ENCODE results near the gene SAMM50.

DNA sequence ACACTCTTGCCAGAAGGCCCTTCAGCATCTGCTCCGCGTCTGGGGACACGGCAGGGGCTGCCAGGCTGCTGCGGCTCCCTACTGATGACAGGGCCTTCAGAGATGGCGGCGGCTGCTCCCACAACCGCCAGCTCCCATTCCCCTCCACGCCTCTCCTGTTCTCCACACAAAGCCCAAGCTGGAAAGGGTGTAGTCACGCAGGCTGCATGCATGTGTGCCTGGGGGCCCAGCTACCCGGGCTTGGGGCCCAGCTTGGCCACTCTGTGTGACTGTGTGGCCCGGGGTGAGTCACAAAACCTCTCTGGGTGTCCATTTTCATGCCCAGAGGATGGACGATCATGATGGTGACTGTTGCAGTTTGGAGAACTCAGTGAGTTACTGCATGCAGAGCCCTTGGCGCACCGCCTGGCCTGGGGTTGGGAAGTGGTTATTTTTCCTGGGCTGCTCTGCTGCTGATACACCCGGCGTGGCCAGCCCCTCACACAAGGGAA lies 37.1 kb downstream of the SAMM50 start:
- TF ChIP-seq, protein P1, sequence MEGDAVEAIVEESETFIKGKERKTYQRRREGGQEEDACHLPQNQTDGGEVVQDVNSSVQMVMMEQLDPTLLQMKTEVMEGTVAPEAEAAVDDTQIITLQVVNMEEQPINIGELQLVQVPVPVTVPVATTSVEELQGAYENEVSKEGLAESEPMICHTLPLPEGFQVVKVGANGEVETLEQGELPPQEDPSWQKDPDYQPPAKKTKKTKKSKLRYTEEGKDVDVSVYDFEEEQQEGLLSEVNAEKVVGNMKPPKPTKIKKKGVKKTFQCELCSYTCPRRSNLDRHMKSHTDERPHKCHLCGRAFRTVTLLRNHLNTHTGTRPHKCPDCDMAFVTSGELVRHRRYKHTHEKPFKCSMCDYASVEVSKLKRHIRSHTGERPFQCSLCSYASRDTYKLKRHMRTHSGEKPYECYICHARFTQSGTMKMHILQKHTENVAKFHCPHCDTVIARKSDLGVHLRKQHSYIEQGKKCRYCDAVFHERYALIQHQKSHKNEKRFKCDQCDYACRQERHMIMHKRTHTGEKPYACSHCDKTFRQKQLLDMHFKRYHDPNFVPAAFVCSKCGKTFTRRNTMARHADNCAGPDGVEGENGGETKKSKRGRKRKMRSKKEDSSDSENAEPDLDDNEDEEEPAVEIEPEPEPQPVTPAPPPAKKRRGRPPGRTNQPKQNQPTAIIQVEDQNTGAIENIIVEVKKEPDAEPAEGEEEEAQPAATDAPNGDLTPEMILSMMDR (IDR thresholded peaks at IDR 0.05), result no peak
- TF ChIP-seq ZFX (IDR thresholded peaks at IDR 0.05; ENCODE audit: borderline replicate concordance), result no peak

Data from 22Rv1 (cell line).